Measurements from ENCODE around the gene INSYN1. TPM values are rescaled to one million over a fixed set of nuclear protein-coding genes. Genes with fewer than 3 reads are reported as not detected.

INSYN1 gene
- total and polyA plus RNA-seq, 2 donors (not counting 3 experiments of a cell fraction or from before 2014, with no cell fraction given): 0.18 to 0.58 TPM

DNA sequence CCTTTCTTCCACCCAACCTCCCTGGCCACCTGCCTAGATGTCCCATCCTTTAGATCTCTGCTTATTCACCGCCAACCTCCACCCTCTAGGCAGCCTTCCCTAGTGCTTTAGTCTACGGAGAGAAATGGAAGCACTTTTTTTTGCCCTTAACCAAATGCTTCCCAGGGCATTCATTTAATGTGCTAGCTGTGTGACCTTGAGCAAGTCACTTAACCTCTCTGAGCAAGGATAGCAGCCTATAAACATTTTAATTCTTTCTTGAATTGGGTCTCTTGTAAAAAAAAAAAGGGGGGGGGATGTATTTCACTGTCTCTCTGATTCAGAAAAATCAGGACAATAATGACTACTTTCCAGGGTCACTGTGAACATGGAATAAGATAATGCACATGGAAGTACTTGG lies 3.2 kb upstream of the INSYN1 start:
- no TSS peak for BruUV-seq (replicated peaks)
- no peaks in the 10 kb centered on the region for H3K4me1 ChIP-seq (ENCODE audit: control insufficient read depth, extremely low read depth, insufficient read depth, low read length)
- H3K79me2 ChIP-seq (ENCODE audit: control insufficient read depth, insufficient read depth, low read length): no peaks in the 10 kb centered on the region
- intact Hi-C loops (cut with micrococcal nuclease): no loop called here
- dilution Hi-C loops (cut with MboI; ENCODE audit: extremely low pct_ligation_motif_present, low sequenced_read_pairs): no loop called here
- H3K9ac ChIP-seq (replicated peaks; ENCODE audit: extremely low read depth, insufficient read depth, low read length): no peak overlapping the region
- H3K9me1 ChIP-seq (replicated peaks; ENCODE audit: control insufficient read depth, extremely low read depth, insufficient read depth, low read length): no peaks in the 10 kb centered on the region
- no peak for DNase-seq (ENCODE audit: low read depth, low spot score)
- FAIRE-seq: no peak
- TF ChIP-seq GATA2 (IDR thresholded peaks at IDR 0.05; ENCODE audit: insufficient read depth, insufficient read length, low read depth, low read length) (no peak), POLR2A (IDR thresholded peaks at IDR 0.05; ENCODE audit: low read depth, low read length) (no peak), MYC (IDR thresholded peaks at IDR 0.05; ENCODE audit: low read depth, low read length) (no peak), EZH2 (IDR thresholded peaks at IDR 0.05; ENCODE audit: borderline replicate concordance, low read depth, low read length, severe bottlenecking) (no peak), JUN (IDR thresholded peaks at IDR 0.05; ENCODE audit: borderline replicate concordance, insufficient read depth, insufficient read length, low read depth) (no peak), FOS (IDR thresholded peaks at IDR 0.05; ENCODE audit: borderline replicate concordance, insufficient read depth, low read length) (no peak), CTCF (IDR thresholded peaks at IDR 0.05; ENCODE audit: extremely low read depth in 1 of 2, insufficient read depth in 1 of 2, low read depth in 1 of 2, low read length in 2 of 2) (no peak), POLR2AphosphoS5 (IDR thresholded peaks at IDR 0.05; ENCODE audit: insufficient read depth, low read depth, low read length) (no peak), MAX (IDR thresholded peaks at IDR 0.05; ENCODE audit: insufficient read depth, insufficient read length) (no peak)
- POLR2A ChIA-PET: no interaction called here
- CTCF ChIA-PET: no interaction called here
- H3K27ac ChIP-seq (ENCODE audit: insufficient read depth, low read depth, low read length): no peak overlapping the region
- no peaks in the 10 kb centered on the region for H3K36me3 ChIP-seq (ENCODE audit: control insufficient read depth in 2 of 2, extremely low read depth in 1 of 2, insufficient read depth in 2 of 2, low read length in 2 of 2)
- no peak overlapping the region for H3K4me2 ChIP-seq (ENCODE audit: insufficient read depth, low read length)
- no peaks in the 10 kb centered on the region for H3K9me3 ChIP-seq (replicated peaks; ENCODE audit: control insufficient read depth, insufficient read depth, low read length)
- H3K27me3 ChIP-seq (ENCODE audit: control insufficient read depth in 2 of 2, insufficient read depth in 2 of 2, low read length in 2 of 2): peaks cover 23 to 29% of the 10 kb centered on the region in 2 experiments
- H4K20me1 ChIP-seq (replicated peaks; ENCODE audit: control insufficient read depth, extremely low read depth, insufficient read depth, low read length): no peaks in the 10 kb centered on the region
- H3K4me3 ChIP-seq (replicated peaks in 1 of 3; ENCODE audit: insufficient read depth in 1 of 3, low read depth in 1 of 3, low read length in 3 of 3): no peak overlapping the region
- no peak overlapping the region for H2AFZ ChIP-seq (ENCODE audit: low read depth, low read length)

Data from endothelial cell of umbilical vein (primary cell).